HG02642 (cell line): ENCODE data around the gene FGF18.

Source experiments
- ATAC-seq: cut with Tn5 transposase; IDR thresholded peaks from one replicate; pipeline ENCODE4 v1.9.1; 2021; ENCODE audit warnings: mild to moderate bottlenecking; ENCODE audit not compliant: unreplicated experiment, poor library complexity

Gene FGF18

GRCh38 chr5:171462928-171463861 lies 43.7 kb downstream of the FGF18 start:
- no peak for ATAC-seq

GRCh38 chr5:171463862-171464229 lies 44.4 kb downstream of the FGF18 start:
- no peak for ATAC-seq

DNA sequence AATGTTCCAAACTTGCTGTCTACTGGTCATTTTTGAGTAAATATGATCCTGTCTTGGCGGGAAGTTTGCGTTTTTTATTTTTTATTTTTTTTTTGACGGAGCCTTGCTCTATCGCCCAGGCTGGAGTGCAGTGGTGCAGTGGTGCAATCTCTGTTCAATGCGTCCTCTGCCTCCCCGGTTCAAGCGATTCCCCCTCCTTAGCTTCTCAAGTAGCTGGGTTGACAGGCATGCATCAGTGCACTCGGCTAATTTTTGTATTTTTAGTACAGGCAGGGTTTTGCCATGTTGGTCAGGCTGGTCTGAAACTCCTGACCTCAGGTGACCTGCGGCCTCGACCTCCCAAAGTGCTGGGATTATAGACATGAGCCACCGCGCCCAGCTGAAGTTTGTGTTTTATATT lies 45.4 kb downstream of the FGF18 start:
- no peak for ATAC-seq

GRCh38 chr5:171467107-171467506 lies 47.7 kb downstream of the FGF18 start:
- no peak for ATAC-seq

DNA sequence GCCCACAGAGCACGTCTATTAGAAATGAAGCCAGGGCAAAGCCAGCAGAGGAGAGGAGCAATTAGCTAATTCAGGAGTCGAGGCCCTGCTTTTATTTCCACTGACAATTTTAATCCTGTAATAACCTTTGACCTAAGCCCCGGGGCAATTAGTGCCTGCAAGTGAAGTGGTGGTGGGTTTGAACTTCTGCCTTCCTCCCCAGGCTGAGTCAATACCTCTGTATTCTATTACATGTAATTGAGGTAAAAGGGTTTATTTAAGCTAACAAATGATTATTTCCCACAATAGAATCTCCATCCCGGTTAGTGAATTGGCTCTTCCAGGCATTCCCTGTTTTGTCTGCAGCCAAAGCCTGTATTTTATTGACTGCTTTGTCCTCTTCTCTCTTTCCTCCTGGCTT lies 49.9 kb downstream of the FGF18 start:
- ATAC-seq: no peak

GRCh38 chr5:171470420-171470819 lies 51.0 kb downstream of the FGF18 start:
- no peak for ATAC-seq

GRCh38 chr5:171474230-171474813 lies 54.9 kb downstream of the FGF18 start:
- no peak for ATAC-seq

DNA sequence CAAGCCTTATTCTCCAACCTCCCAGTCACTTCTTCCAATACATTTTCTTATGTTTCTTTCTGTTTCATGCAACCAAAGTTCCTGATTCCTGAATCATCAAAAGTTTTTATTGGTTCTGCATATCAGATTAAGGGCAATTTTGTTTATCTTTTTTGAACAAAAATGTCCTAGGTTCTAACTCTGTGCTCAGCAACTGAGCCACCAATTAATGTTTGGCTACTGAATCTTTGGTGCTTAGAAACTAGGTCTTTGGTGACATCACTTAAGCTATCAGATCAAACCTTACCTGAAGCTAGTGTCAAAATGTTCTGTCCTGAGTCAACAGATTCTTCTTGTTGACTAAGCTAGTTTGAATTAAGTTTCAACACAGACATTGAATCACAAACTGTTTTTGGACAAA lies 56.1 kb downstream of the FGF18 start:
- ATAC-seq: no peak

DNA sequence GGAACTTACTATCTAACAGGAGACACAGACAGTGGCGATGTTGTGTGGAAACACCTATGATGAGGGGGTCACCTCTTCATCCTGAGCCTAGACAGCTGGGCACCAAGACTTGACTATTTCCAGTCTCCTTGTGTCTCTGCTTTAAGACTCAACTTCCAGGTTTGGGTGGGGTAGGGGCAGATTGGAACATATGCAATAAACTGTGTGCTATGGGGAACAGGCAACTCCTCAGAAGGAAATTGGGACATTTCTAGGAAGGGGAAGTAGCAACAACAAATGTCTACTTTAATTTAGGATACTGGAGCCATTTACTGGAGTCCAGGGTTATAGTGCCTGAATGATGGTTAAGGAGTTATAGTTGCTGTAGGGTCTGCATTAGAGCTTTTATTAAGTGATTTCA lies 57.3 kb downstream of the FGF18 start:
- no peak for ATAC-seq

DNA sequence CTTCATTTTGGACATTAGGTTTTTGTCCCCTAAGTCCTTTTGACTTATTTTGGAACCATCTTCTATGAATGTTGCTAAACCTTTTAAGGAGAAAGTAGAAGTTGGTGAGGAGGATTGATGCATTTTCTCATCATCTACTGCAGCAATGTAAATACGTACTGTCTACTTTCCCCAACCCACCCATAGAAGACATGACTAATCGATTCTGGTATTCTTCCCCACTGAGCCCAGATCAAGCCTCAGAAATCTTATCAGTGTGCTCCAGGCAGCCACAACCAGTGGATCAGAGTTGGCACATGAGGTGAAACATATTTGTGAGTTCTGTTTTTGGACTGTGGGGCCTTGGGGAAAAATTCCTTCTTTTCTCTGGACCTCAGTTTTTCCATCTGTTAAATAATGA lies 57.7 kb downstream of the FGF18 start:
- no peak for ATAC-seq

- ATAC-seq: no peak
These were observed 58.2 kb downstream of the FGF18 start for GRCh38 chr5:171477666-171478065.

- ATAC-seq: no peak
These were observed 59.7 kb downstream of the FGF18 start for GRCh38 chr5:171478946-171479775.

GRCh38 chr5:171479776-171480125 lies 60.3 kb downstream of the FGF18 start:
- ATAC-seq: no peak

DNA sequence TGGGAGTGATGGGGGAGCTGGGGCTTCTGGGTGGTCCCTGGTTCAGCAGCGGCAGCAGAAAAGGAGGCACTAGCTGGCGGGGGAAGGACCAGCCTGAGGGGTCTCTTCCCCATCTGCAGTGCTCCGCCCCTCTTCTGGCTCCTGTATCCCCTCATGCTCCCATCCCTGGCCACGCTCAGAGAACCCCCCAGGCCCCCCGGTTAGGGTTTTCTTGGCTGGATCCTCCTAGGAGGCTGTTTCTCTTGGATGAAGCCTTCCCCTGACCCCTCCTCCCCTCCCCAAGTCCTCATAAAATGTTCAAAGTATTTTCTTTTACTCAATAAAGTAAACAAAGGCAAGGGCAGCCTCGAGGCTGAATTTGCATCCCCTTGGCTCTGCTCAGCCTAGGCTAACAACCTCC lies 60.8 kb downstream of the FGF18 start:
- no peak for ATAC-seq

DNA sequence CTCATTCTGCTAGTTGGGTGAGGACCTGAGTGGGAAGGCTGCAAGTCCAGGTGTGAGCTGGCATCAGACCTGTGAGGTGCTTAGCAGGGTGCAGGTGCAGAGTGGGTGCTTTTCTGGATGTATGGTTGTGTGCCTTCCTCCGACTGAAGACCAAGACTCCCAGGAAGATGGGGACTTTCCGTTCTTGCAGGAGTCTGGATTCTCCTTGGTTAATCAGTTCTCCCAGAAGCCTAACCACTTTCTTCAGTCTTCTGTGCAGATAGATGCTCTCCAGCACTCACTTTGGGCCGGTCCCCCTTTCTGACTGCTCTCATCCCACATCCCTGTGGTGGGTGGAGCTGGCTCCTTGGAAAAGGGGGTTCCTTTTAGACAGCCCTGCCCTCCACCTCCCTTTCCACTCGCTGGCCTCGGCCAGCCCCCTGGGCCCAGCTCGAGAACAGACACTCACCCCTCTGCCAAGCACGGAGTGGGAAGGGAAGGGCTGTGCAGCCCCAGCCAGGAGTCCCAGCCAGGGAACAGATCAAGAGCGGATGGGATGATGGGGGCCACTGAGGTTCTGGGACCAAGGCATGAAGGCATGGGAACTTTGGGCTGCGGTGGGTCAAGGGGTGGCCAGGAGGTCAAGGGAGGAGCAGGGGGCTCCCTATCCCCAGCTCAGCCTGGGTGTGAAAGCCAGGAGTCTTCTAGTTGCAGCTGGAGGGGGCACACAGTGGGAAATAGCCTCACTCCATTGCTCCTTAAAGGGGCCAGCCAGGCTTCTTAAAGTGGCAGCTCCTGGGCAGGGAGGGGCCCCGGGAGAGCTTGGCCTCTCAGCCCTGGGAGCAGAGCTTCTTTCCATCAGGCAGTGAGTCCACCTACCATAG lies 62.4 kb downstream of the FGF18 start:
- no peak for ATAC-seq

DNA sequence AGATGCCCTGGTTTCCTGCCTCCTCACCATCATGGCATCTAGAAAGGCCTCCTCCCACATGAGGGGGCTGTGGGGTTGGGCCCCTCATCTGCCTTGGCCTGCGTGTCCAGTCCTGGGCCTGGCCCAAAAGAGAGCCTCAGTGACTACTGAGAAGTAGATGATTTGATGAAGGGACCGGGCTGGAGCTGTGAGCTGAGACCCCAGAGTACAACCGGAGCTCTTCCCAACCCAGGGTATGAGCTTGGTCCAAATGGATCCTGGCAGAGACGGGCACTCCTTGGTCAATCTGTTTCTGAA lies 62.9 kb downstream of the FGF18 start:
- no peak for ATAC-seq

GRCh38 chr5:171483551-171484135 lies 64.2 kb downstream of the FGF18 start:
- ATAC-seq: no peak

DNA sequence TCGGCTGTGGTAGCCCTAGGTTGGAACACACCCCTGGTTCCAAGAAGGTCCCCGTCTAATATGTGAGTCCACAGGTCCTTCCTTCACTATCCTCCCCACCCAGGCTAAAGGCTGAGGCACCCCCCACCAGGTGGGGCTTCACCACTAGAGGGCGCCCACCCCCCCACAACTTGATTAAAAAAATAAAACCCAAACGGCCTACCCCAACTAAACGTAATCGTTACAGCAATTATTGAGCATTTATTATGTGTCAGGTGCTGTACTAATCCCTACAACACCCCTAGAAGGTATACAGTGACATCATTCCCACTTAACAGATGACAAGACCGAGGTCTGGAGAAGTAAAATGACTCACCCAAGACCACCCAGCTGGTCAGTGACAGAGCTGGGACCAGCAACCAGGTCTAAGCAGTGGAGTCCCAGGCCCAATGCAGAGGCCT lies 65.0 kb downstream of the FGF18 start:
- ATAC-seq: no peak

DNA sequence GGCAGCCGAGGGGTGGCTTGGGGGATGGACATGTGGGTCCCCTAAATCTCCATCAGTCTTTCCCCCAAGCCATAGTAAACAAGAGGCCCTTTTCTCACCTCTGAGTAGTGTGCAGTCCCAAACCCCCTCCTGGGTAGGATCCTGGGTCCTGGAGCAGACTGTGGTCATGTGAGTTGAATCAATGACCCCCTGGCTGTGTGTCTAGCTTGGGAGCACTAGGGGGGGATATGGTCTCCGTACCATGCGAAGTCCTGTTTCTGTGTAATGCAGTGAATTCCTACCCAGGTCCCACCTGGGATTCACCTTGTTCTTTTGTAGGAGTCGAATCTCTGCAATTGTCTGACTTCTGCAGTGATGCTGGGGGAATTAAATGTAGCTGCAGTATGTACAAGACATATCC lies 66.2 kb downstream of the FGF18 start:
- no peak for ATAC-seq

DNA sequence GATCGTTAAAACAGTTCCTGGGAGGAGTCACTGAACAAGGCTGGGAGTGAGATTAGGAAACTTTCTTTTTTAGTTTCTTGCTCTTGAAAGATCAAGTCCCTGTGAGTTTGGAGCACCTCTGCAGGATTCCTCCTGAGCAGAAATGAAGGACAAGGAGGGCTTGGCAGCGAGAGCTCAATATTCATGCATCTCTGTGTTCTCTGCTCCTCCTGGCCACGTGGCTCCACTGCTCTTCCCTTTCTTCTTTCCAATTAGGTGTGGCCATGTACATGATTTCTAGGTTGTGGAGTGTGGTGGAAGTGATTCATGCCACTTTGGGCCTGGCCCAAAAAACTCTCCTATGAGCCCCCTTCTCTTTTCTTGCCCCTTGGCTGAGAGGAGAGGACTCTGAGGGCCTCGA lies 67.2 kb downstream of the FGF18 start:
- ATAC-seq: no peak
